H1 (cell line): Measurements from ENCODE around the gene MYD88. TPM values are rescaled to one million over a fixed set of nuclear protein-coding genes. Genes with fewer than 3 reads are reported as not detected.

Experiments
- CTCF ChIA-PET: fragments of 300-600 bp; sonication (Branson Sonifier 250); formaldehyde crosslinking; loops from one replicate; lab custom pipeline; 2021; ENCODE audit not compliant: partially characterized antibody; lab: Charles Lee
- POLR2A ChIA-PET: fragments of 300-600 bp; sonication (Branson Sonifier 250); formaldehyde crosslinking; loops from one replicate; lab custom pipeline; 2021; ENCODE audit warnings: inconsistent platforms; ENCODE audit not compliant: partially characterized antibody; lab: Charles Lee
- DNase-seq, 2 experiments: peaks; one replicate each; pipeline versions ENCODE4 v3.0.0 to v3.0.0-alpha.2; 2010 to 2022; ENCODE audit warnings: low spot score in 2 of 2, low read depth in 1 of 2, mixed read lengths in 1 of 2
- FAIRE-seq: peaks from 2 replicates; lab custom pipeline; 2011; peaks lifted over from hg19 to GRCh38; lab: Jason Lieb, UNC
- H2AFZ ChIP-seq: 2 replicates; pipeline ENCODE4 v1.8.1; 2012; ENCODE audit warnings: low read length, inconsistent platforms
- H2AK5ac ChIP-seq: 2 replicates; pipeline ENCODE4 v1.6.1; 2013; ENCODE audit warnings: low read depth, low read length
- H2BK120ac ChIP-seq: replicated peaks from 2 replicates; pipeline ENCODE3; 2013; ENCODE audit warnings: low read depth, low read length, inconsistent platforms
- H2BK12ac ChIP-seq: 2 replicates; pipeline ENCODE4 v1.6.1; 2013; ENCODE audit warnings: low read depth, low read length
- H2BK15ac ChIP-seq: 2 replicates; pipeline ENCODE4 v1.6.1; 2013; ENCODE audit warnings: low read length
- H2BK20ac ChIP-seq: 2 replicates; pipeline ENCODE4 v1.6.1; 2013; ENCODE audit warnings: low read length
- H2BK5ac ChIP-seq: 2 replicates; pipeline ENCODE4 v1.6.1; 2013; ENCODE audit warnings: low read depth, low read length
- H3K14ac ChIP-seq: 2 replicates; pipeline ENCODE4 v1.6.1; 2013; ENCODE audit warnings: inconsistent platforms; ENCODE audit not compliant: insufficient read length
- H3K18ac ChIP-seq: 2 replicates; pipeline ENCODE4 v1.6.1; 2013; ENCODE audit warnings: low read length; ENCODE audit errors: extremely low read depth
- H3K23ac ChIP-seq: 2 replicates; pipeline ENCODE4 v1.6.1; 2013; ENCODE audit warnings: inconsistent platforms; ENCODE audit not compliant: insufficient read length
- H3K23me2 ChIP-seq: 2 replicates; pipeline ENCODE4 v1.6.1; 2013; ENCODE audit warnings: low read depth, low read length
- H3K27ac ChIP-seq: 2 replicates; pipeline ENCODE4 v1.6.1; 2011; ENCODE audit warnings: low read depth, low read length, inconsistent platforms
- H3K27me3 ChIP-seq, 4 experiments: replicated peaks in 1 of 4; 1 replicate in 1 of 4; 2 replicates in 3 of 4; pipeline versions ENCODE4 v1.6.1 to v1.8.1; 2011 to 2013; ENCODE audit warnings: low read length in 3 of 4, mild to moderate bottlenecking in 3 of 4, inconsistent platforms in 2 of 4, mixed read lengths in 2 of 4, moderate library complexity in 1 of 4; ENCODE audit not compliant: control insufficient read depth in 3 of 4, insufficient read depth in 3 of 4; ENCODE audit errors: extremely low read depth in 1 of 4
- H3K36me3 ChIP-seq, 4 experiments: 2 replicates each; pipeline versions ENCODE4 v1.6.1 to v1.8.1; 2011 to 2013; ENCODE audit warnings: mild to moderate bottlenecking in 4 of 4, low read length in 3 of 4, moderate library complexity in 2 of 4, control low read depth in 1 of 4, inconsistent platforms in 1 of 4; ENCODE audit not compliant: insufficient read depth in 4 of 4, control insufficient read depth in 2 of 4
- H3K4ac ChIP-seq: replicated peaks from 2 replicates; pipeline ENCODE3; 2013; ENCODE audit warnings: low read length, low read depth, mixed read lengths, inconsistent platforms; ENCODE audit not compliant: insufficient read length
- H3K4me1 ChIP-seq, 4 experiments: replicated peaks in 1 of 4; 1 replicate in 1 of 4; 2 replicates in 3 of 4; pipeline versions ENCODE4 v1.6.1 to v1.8.1; 2011 to 2013; ENCODE audit warnings: low read length in 3 of 4, inconsistent platforms in 2 of 4, mixed read lengths in 1 of 4; ENCODE audit not compliant: insufficient read depth in 4 of 4, control insufficient read depth in 3 of 4
- H3K4me2 ChIP-seq, 2 experiments: 2 replicates each; pipeline versions ENCODE4 v1.6.1 to v1.8.1; 2011 to 2013; ENCODE audit warnings: low read depth in 2 of 2, low read length in 2 of 2, control low read depth in 1 of 2, inconsistent platforms in 1 of 2, mild to moderate bottlenecking in 1 of 2; ENCODE audit not compliant: insufficient read depth in 1 of 2
- H3K4me3 ChIP-seq, 4 experiments: fragments of 200-600, 300-600 bp in 1 of 4; sonication (generic), shearing (Covaris generic), sonication (Bioruptor Twin) in 1 of 4; 2 replicates each; pipeline versions ENCODE4 v1.5.1 to v1.8.1; 2011 to 2016; ENCODE audit warnings: low read length in 4 of 4, low read depth in 3 of 4, control low read depth in 2 of 4, inconsistent platforms in 2 of 4, mild to moderate bottlenecking in 2 of 4, mixed read lengths in 1 of 4, moderate library complexity in 1 of 4; ENCODE audit not compliant: insufficient read depth in 2 of 4; ENCODE audit errors: extremely low read depth in 1 of 4
- H3K56ac ChIP-seq: replicated peaks from 2 replicates; pipeline ENCODE3; 2013; ENCODE audit warnings: low read depth, mild to moderate bottlenecking, mixed read lengths, low read length, inconsistent platforms; ENCODE audit not compliant: insufficient read length
- H3K79me1 ChIP-seq: 2 replicates; pipeline ENCODE4 v1.6.1; 2013; ENCODE audit warnings: low read depth, low read length, control low read depth
- H3K79me2 ChIP-seq, 2 experiments: 2 replicates each; pipeline versions ENCODE4 v1.6.1 to v1.8.1; 2012 to 2013; ENCODE audit warnings: low read length in 2 of 2, mild to moderate bottlenecking in 2 of 2, inconsistent platforms in 1 of 2; ENCODE audit not compliant: insufficient read depth in 2 of 2, control insufficient read depth in 1 of 2
- H3K9ac ChIP-seq, 4 experiments: replicated peaks in 1 of 4; 1 replicate in 1 of 4; 2 replicates in 3 of 4; pipeline versions ENCODE4 v1.6.1 to v1.8.1; 2011 to 2013; ENCODE audit warnings: low read depth in 3 of 4, low read length in 3 of 4, control low read depth in 2 of 4, mild to moderate bottlenecking in 2 of 4, moderate library complexity in 2 of 4, inconsistent platforms in 1 of 4; ENCODE audit errors: extremely low read depth in 1 of 4
- H3K9me3 ChIP-seq, 2 experiments: 2 replicates each; pipeline versions ENCODE4 v1.6.1 to v1.8.1; 2012 to 2013; ENCODE audit warnings: mild to moderate bottlenecking in 2 of 2, moderate library complexity in 2 of 2, control low read depth in 1 of 2, inconsistent platforms in 1 of 2, low read depth in 1 of 2, low read length in 1 of 2, mixed read lengths in 1 of 2; ENCODE audit not compliant: insufficient read depth in 2 of 2
- H4K20me1 ChIP-seq, 2 experiments: replicated peaks in 1 of 2; 2 replicates each; pipeline versions ENCODE3 to v1.8.1; 2011 to 2013; ENCODE audit warnings: inconsistent platforms in 2 of 2, low read length in 2 of 2, mild to moderate bottlenecking in 1 of 2; ENCODE audit not compliant: insufficient read depth in 2 of 2, control insufficient read depth in 1 of 2
- H4K5ac ChIP-seq: 2 replicates; pipeline ENCODE4 v1.6.1; 2013; ENCODE audit warnings: low read length, low read depth, mixed read lengths, inconsistent platforms; ENCODE audit not compliant: insufficient read length
- H4K8ac ChIP-seq: 2 replicates; pipeline ENCODE4 v1.8.0; 2013; ENCODE audit warnings: mild to moderate bottlenecking, moderate library complexity, low read length, inconsistent platforms; ENCODE audit not compliant: insufficient read depth; ENCODE audit errors: extremely low read depth
- H4K91ac ChIP-seq: replicated peaks from 2 replicates; pipeline ENCODE3; 2013; ENCODE audit warnings: low read length, mixed read lengths, inconsistent platforms; ENCODE audit not compliant: insufficient read length
- CEBPB ChIP-seq: IDR thresholded peaks from 2 replicates; pipeline ENCODE4 v1.6.1; 2012; ENCODE audit warnings: low read depth, low read length
- CTCF ChIP-seq, 3 experiments: IDR thresholded peaks; 1 replicate in 2 of 3; 2 replicates in 1 of 3; pipeline versions ENCODE4 v1.5.1 to v1.6.1; 2011; ENCODE audit warnings: low read length in 3 of 3, mild to moderate bottlenecking in 3 of 3, inconsistent platforms in 2 of 3, low read depth in 1 of 3, moderate library complexity in 1 of 3; ENCODE audit not compliant: insufficient read depth in 1 of 3; ENCODE audit errors: control extremely low read depth in 1 of 3
- NRF1 ChIP-seq: IDR thresholded peaks from 2 replicates; pipeline ENCODE4 v1.6.1; 2011; ENCODE audit warnings: mild to moderate bottlenecking, low read depth, low read length, improper control_type of control experiment
- TCF12 ChIP-seq: IDR thresholded peaks from 2 replicates; pipeline ENCODE4 v1.6.1; 2011; ENCODE audit warnings: low read depth, mild to moderate bottlenecking, low read length
- WGBS, 2 experiments: shearing (Covaris generic) in 1 of 2; methylation state at CpG; one replicate each; pipeline versions ENCODE4 v1.1.6 to v1.1.7; 2013 to 2015; ENCODE audit warnings: low lambda C conversion rate in 2 of 2, mixed read lengths in 2 of 2, inconsistent platforms in 1 of 2, low coverage in 1 of 2, missing lambda C conversion rate in 1 of 2; ENCODE audit not compliant: insufficient replicate concordance in 2 of 2, insufficient coverage in 1 of 2, insufficient read length in 1 of 2; ENCODE audit errors: extremely low coverage in 1 of 2, missing lambda C conversion rate in 1 of 2; 5-methylcytosine and 5-hydroxymethylcytosine counted together
- polyA plus RNA-seq, 7 experiments: library from polyadenylated mRNA; depleted of rRNA in 3 of 7; stranded (reverse) in 5 of 7; unstranded in 2 of 7; fragments of >200 nt in 5 of 7; fragments of 200-250 nt in 2 of 7; gene quantifications; 1 replicate in 5 of 7; 2 replicates in 1 of 7; 4 replicates in 1 of 7; pipeline versions ENCODE4 v1.2.1 to v1.2.3, GENCODE V29; 2011 to 2013; ENCODE audit warnings: missing spikeins in 2 of 7, mixed read lengths in 2 of 7
- total RNA-seq: library from RNA; stranded (reverse); fragmentation: NEBNext Ultra II Directional; extraction: Animal tissue kit (Norgen Biotek cat#: 25700); gene quantifications from 2 replicates; pipeline ENCODE4 v1.2.1, GENCODE V29; 2021

The MYD88 gene
- total and polyA plus RNA-seq, 2 of the 8 experiments (the other 6 are each of a cell fraction or from before 2014, with no cell fraction given), result 22.1 to 22.5 TPM

GRCh38 chr3:38133209-38133556 is 5.3 kb upstream of the MYD88 start:
- no peak overlapping the region for H2AFZ ChIP-seq
- FAIRE-seq (no peak), DNase-seq (no peak)
- 79% methylated on average over 3 of the region's 3 CpGs; no CpG with 5 or more reads in 1 of the 2 experiments for WGBS, 2 experiments
- no peaks in the 10 kb centered on the region for H3K9me3 ChIP-seq
- H3K27me3 ChIP-seq, result no peaks in the 10 kb centered on the region
- no peak overlapping the region for H3K18ac ChIP-seq
- no peak overlapping the region for H2BK20ac ChIP-seq
- no peak overlapping the region for H2BK15ac ChIP-seq
- no peak overlapping the region for H3K9ac ChIP-seq
- no peak overlapping the region for H4K8ac ChIP-seq
- H4K5ac ChIP-seq, result no peak overlapping the region
- no peak overlapping the region for H2BK120ac ChIP-seq
- H2AK5ac ChIP-seq, result no peak overlapping the region
- H4K91ac ChIP-seq, result no peak overlapping the region
- H3K79me1 ChIP-seq, result no peaks in the 10 kb centered on the region; the same call in 1 of the 2 replicates
- no peak overlapping the region for H3K14ac ChIP-seq
- peaks cover 4 to 11% (median 8%) of the 10 kb centered on the region in 4 experiments for H3K4me1 ChIP-seq
- no peak overlapping the region for H3K4me2 ChIP-seq
- TF ChIP-seq TCF12, result no peak
- TF ChIP-seq CEBPB, result no peak
- TF ChIP-seq NRF1, result no peak
- no peak for TF ChIP-seq CTCF (IDR thresholded peaks at IDR 0.05; ENCODE audit: control extremely low read depth in 1 of 3, insufficient read depth in 1 of 3, low read depth in 1 of 3, low read length in 3 of 3)
- H3K4me3 ChIP-seq, result no peak overlapping the region
- H3K36me3 ChIP-seq, result peaks cover 7 to 34% (median 18%) of the 10 kb centered on the region in 4 experiments
- H3K56ac ChIP-seq, result no peak overlapping the region
- POLR2A ChIA-PET, result interaction anchor here (1.4 kb wide), 2 partner anchors 12 to 31 kb away, joined by 3 to 4 read pairs; no protein-coding TSS in a partner anchor
- H3K23me2 ChIP-seq, result peaks cover 9% of the 10 kb centered on the region; the same call in 1 of the 2 replicates
- no peak overlapping the region for H3K27ac ChIP-seq
- no peak overlapping the region for H3K23ac ChIP-seq
- CTCF ChIA-PET, result interaction anchor here (1.0 to 9.6 kb wide), 10 partner anchors 14 to 529 kb away, joined by 3 to 105 read pairs (median 6); partner anchors contain the start of gene SLC22A14
- no peak overlapping the region for H2BK12ac ChIP-seq
- H2BK5ac ChIP-seq, result no peak overlapping the region
- H3K4ac ChIP-seq, result no peak overlapping the region
- peaks cover 6 to 7% of the 10 kb centered on the region in 2 experiments for H4K20me1 ChIP-seq
- peaks cover 0 to 5% of the 10 kb centered on the region in 2 experiments; a peak in 1 of 4 replicates for H3K79me2 ChIP-seq
